HepG2 (cell line): ENCODE results near the gene TEX19. TPM values are rescaled to one million over a fixed set of nuclear protein-coding genes. Genes with fewer than 3 reads are reported as not detected.

ENCODE experiments used
- ADNP ChIP-seq: sonication (generic); formaldehyde crosslinking; IDR thresholded peaks from 2 replicates; pipeline ENCODE4 v1.4.0; 2020; ENCODE audit warnings: missing genetic modification reagents
- GFI1 ChIP-seq: sonication (generic); formaldehyde crosslinking; IDR thresholded peaks from 2 replicates; pipeline ENCODE4 v1.5.0; 2020; ENCODE audit warnings: missing genetic modification reagents, mild to moderate bottlenecking, borderline replicate concordance
- HNF4G ChIP-seq, 2 experiments: sonication (generic) in 1 of 2; formaldehyde crosslinking in 1 of 2; IDR thresholded peaks; 2 replicates each; pipeline versions ENCODE4 v1.4.0 to v1.6.1; 2011 to 2020; ENCODE audit warnings: borderline replicate concordance in 2 of 2, low read depth in 2 of 2, mild to moderate bottlenecking in 2 of 2, low read length in 1 of 2, missing genetic modification reagents in 1 of 2, moderate library complexity in 1 of 2
- JUNB ChIP-seq: sonication (generic); formaldehyde crosslinking; IDR thresholded peaks from 2 replicates; pipeline ENCODE4 v1.8.0; 2022; ENCODE audit warnings: missing genetic modification reagents, mild to moderate bottlenecking, borderline replicate concordance
- KDM5B ChIP-seq: sonication (generic); formaldehyde crosslinking; IDR thresholded peaks from 2 replicates; pipeline ENCODE4 v1.4.0; 2020; ENCODE audit warnings: missing genetic modification reagents, mild to moderate bottlenecking, borderline replicate concordance
- KLF6 ChIP-seq: IDR thresholded peaks from 2 replicates; pipeline ENCODE4 v1.8.0; 2016; ENCODE audit warnings: missing biosample characterization, missing genetic modification reagents
- NCOR1 ChIP-seq: fragments of 200-600 bp; sonication (generic); IDR thresholded peaks from 2 replicates; pipeline ENCODE4 v1.7.0; 2017; ENCODE audit warnings: antibody characterized with exemption, low read length, borderline replicate concordance
- NFIB ChIP-seq: sonication (generic); formaldehyde crosslinking; IDR thresholded peaks from 2 replicates; pipeline ENCODE4 v1.9.0; 2021; ENCODE audit warnings: missing genetic modification reagents, mild to moderate bottlenecking, borderline replicate concordance
- NFKB2 ChIP-seq: sonication (generic); formaldehyde crosslinking; IDR thresholded peaks from 2 replicates; pipeline ENCODE4 v1.4.0; 2020; ENCODE audit warnings: missing genetic modification reagents, borderline replicate concordance
- RFXAP ChIP-seq: sonication (generic); formaldehyde crosslinking; IDR thresholded peaks from 2 replicates; pipeline ENCODE4 v1.4.0; 2020; ENCODE audit warnings: missing genetic modification reagents, borderline replicate concordance
- RXRB ChIP-seq: IDR thresholded peaks from 2 replicates; pipeline ENCODE4 v1.6.1; 2016; ENCODE audit warnings: borderline replicate concordance, missing genetic modification reagents, missing compliant biosample characterization
- THYN1 ChIP-seq: sonication (generic); formaldehyde crosslinking; IDR thresholded peaks from 2 replicates; pipeline ENCODE4 v1.8.1; 2023; ENCODE audit warnings: low read depth, mild to moderate bottlenecking, moderate library complexity, missing genetic modification reagents, borderline replicate concordance
- ZBTB20 ChIP-seq: sonication (generic); formaldehyde crosslinking; IDR thresholded peaks from 2 replicates; pipeline ENCODE4 v1.8.1; 2023; ENCODE audit warnings: missing genetic modification reagents, low read depth, mild to moderate bottlenecking, borderline replicate concordance
- ZBTB38 ChIP-seq: sonication (generic); formaldehyde crosslinking; IDR thresholded peaks from 2 replicates; pipeline ENCODE4 v1.5.1; 2020; ENCODE audit warnings: mild to moderate bottlenecking, missing genetic modification reagents
- ZBTB7B ChIP-seq: sonication (generic); formaldehyde crosslinking; IDR thresholded peaks from 2 replicates; pipeline ENCODE4 v1.4.0; 2020; ENCODE audit warnings: missing genetic modification reagents
- ZFX ChIP-seq: sonication (generic); formaldehyde crosslinking; IDR thresholded peaks from 2 replicates; pipeline ENCODE4 v1.4.0; 2020; ENCODE audit warnings: mild to moderate bottlenecking, low read depth, missing genetic modification reagents, moderate library complexity
- ZKSCAN5 ChIP-seq: sonication (generic); formaldehyde crosslinking; IDR thresholded peaks from 2 replicates; pipeline ENCODE4 v1.5.1; 2020; ENCODE audit warnings: mild to moderate bottlenecking, missing genetic modification reagents
- ZMYM2 ChIP-seq: sonication (generic); formaldehyde crosslinking; IDR thresholded peaks from 2 replicates; pipeline ENCODE4 v1.8.0; 2022; ENCODE audit warnings: mild to moderate bottlenecking, missing genetic modification reagents
- ZNF263 ChIP-seq: sonication (generic); formaldehyde crosslinking; IDR thresholded peaks from 2 replicates; pipeline ENCODE4 v1.4.0; 2020; ENCODE audit warnings: missing genetic modification reagents
- ZNF317 ChIP-seq: sonication (generic); formaldehyde crosslinking; IDR thresholded peaks from 2 replicates; pipeline ENCODE4 v1.5.0; 2020; ENCODE audit warnings: mild to moderate bottlenecking, missing genetic modification reagents
- ZNF607 ChIP-seq: sonication (generic); formaldehyde crosslinking; IDR thresholded peaks from 2 replicates; pipeline ENCODE4 v1.5.1; 2020; ENCODE audit warnings: missing genetic modification reagents, mild to moderate bottlenecking, borderline replicate concordance
- ZNF678 ChIP-seq: sonication (generic); formaldehyde crosslinking; IDR thresholded peaks from 2 replicates; pipeline ENCODE4 v1.4.0; 2020; ENCODE audit warnings: mild to moderate bottlenecking, missing genetic modification reagents
- ZSCAN9 ChIP-seq: IDR thresholded peaks from 2 replicates; pipeline ENCODE4 v1.6.1; 2016; ENCODE audit warnings: borderline replicate concordance
- polyA plus RNA-seq, 8 experiments: library from polyadenylated mRNA; depleted of rRNA in 3 of 8; stranded (reverse) in 7 of 8; unstranded in 1 of 8; fragments of >200 nt; fragmentation: Illumina TruSeq in 4 of 8; extraction: Trizol in 4 of 8; gene quantifications; 2 replicates each; pipeline versions ENCODE4 v1.2.1 to v1.2.3, GENCODE V29; 2011 to 2016; ENCODE audit warnings: low read depth in 4 of 8, missing spikeins in 1 of 8, mixed read lengths in 1 of 8; ENCODE audit not compliant: insufficient read depth in 1 of 8
- total RNA-seq, 5 experiments: library from RNA; depleted of rRNA; stranded (reverse); fragments of >200 nt; fragmentation: Illumina TruSeq; extraction: Trizol; gene quantifications; 2 replicates each; pipeline ENCODE4 v1.2.3, GENCODE V29; 2016; ENCODE audit warnings: low read depth in 1 of 5
- TF ChIP-seq, protein P1 (sequence below): sonication (generic); formaldehyde crosslinking; IDR thresholded peaks from 2 replicates; pipeline ENCODE4 v1.4.0; 2020; ENCODE audit warnings: missing genetic modification reagents
- TF ChIP-seq, protein P2 (sequence below): sonication (generic); formaldehyde crosslinking; IDR thresholded peaks from 2 replicates; pipeline ENCODE4 v1.5.1; 2020; ENCODE audit warnings: mild to moderate bottlenecking, missing genetic modification reagents, borderline replicate concordance

Gene TEX19
- total and polyA plus RNA-seq, 2 of the 13 experiments (the other 11 are each of a cell fraction or from before 2014, with no cell fraction given), result 1.3 to 6.0 TPM

DNA sequence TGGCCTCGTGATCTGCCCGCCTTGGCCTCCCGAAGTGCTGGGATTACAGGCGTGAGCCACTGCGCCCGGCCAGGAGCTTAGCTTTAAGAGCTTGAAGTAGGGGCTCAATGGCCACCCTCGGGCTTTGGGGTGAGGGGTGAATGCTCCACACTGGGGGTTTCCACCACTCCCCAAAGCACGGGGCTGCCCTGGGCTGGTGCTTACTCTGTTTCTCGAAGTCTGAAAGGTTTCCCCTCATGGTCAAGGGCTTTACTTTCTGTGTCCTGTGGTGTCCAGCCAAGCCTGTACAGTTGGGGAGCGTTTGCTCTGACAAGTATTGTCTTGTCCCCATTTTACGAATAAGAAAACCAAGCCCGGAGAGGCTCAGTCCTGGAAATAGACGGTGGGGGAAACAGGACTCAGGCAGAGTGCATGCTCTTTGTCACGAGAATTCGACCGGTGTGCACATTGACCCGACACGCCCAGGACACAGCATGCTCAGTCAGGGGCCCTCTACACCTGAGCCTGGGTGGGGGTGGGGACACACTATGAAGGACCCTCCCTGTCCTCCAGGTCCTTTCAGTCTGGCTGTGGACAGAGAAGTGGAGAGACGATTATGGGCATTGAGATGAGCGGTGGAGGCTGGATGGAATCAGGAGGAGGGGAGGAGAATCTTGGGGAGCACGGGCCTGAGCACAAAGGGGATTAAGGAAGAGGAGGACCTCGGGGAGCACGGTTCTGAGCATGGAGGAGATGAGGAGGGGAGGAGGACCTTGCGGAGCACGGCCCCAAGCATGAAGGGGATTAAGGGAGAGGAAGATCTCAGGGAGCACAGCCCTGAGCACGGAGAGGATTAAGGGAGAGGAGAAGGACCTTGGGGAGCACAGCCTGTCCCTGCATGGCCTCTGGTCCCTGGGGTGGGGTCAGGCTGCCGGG is 49.1 kb upstream of the TEX19 start (continued):
- TF ChIP-seq KDM5B (CRISPR knock-in tag) (peak; percentile 30; the same call in 1 of the 2 replicates), JUNB (no peak), NFIB (CRISPR knock-in tag) (no peak), ZBTB7B (peak; percentile 81), ZNF607 (CRISPR knock-in tag) (no peak), ZNF317 (peak; percentile 66; the same call in 1 of the 2 replicates), NCOR1 (peak; percentile 57; the same call in 1 of the 2 replicates), ZNF263 (CRISPR knock-in tag) (peak; percentile 100), ZNF678 (0 out of 2 replicates have a peak, but pooled peaks have one; percentile 54), KLF6 (CRISPR knock-in tag) (0 out of 2 replicates have a peak, but pooled peaks have one; percentile 30), ZFX (CRISPR knock-in tag) (peak; percentile 60), RFXAP (0 out of 2 replicates have a peak, but pooled peaks have one; percentile 21), ZSCAN9 (CRISPR knock-in tag) (0 out of 2 replicates have a peak, but pooled peaks have one; percentile 51), GFI1 (CRISPR knock-in tag) (peak; percentile 27; the same call in 1 of the 2 replicates), ZKSCAN5 (CRISPR knock-in tag) (peak; percentile 60; the same call in 1 of the 2 replicates), THYN1 (CRISPR knock-in tag) (no peak), ADNP (0 out of 2 replicates have a peak, but pooled peaks have one; percentile 27), RXRB (CRISPR knock-in tag) (peak; percentile 80), NFKB2 (CRISPR knock-in tag) (peak; percentile 36; the same call in 1 of the 2 replicates), ZMYM2 (CRISPR knock-in tag) (peak; percentile 68), ZBTB38 (CRISPR knock-in tag) (peak; percentile 73; the same call in 1 of the 2 replicates), ZBTB20 (peak; percentile 73; the same call in 1 of the 2 replicates), HNF4G (IDR thresholded peaks at IDR 0.05; ENCODE audit: borderline replicate concordance, low read depth, low read length) (peak; percentile 95), HNF4G (CRISPR knock-in tag; IDR thresholded peaks at IDR 0.05; ENCODE audit: borderline replicate concordance, low read depth) (peak; percentile 61; the same call in 1 of the 2 replicates)
- TF ChIP-seq, protein P1, sequence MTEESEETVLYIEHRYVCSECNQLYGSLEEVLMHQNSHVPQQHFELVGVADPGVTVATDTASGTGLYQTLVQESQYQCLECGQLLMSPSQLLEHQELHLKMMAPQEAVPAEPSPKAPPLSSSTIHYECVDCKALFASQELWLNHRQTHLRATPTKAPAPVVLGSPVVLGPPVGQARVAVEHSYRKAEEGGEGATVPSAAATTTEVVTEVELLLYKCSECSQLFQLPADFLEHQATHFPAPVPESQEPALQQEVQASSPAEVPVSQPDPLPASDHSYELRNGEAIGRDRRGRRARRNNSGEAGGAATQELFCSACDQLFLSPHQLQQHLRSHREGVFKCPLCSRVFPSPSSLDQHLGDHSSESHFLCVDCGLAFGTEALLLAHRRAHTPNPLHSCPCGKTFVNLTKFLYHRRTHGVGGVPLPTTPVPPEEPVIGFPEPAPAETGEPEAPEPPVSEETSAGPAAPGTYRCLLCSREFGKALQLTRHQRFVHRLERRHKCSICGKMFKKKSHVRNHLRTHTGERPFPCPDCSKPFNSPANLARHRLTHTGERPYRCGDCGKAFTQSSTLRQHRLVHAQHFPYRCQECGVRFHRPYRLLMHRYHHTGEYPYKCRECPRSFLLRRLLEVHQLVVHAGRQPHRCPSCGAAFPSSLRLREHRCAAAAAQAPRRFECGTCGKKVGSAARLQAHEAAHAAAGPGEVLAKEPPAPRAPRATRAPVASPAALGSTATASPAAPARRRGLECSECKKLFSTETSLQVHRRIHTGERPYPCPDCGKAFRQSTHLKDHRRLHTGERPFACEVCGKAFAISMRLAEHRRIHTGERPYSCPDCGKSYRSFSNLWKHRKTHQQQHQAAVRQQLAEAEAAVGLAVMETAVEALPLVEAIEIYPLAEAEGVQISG (CRISPR knock-in tag), result peak; percentile 52
- TF ChIP-seq, protein P2, sequence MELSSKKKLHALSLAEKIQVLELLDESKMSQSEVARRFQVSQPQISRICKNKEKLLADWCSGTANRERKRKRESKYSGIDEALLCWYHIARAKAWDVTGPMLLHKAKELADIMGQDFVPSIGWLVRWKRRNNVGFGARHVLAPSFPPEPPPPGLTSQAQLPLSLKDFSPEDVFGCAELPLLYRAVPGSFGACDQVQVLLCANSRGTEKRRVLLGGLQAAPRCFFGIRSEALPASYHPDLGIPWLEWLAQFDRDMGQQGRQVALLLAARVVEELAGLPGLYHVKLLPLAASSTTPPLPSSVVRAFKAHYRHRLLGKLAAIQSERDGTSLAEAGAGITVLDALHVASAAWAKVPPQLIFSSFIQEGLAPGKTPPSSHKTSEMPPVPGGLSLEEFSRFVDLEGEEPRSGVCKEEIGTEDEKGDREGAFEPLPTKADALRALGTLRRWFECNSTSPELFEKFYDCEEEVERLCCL (CRISPR knock-in tag), result peak; percentile 86; the same call in 1 of the 2 replicates
